GM12892 (cell line): ENCODE measurements around the gene DGCR8.

ENCODE experiments used
- POLR2A ChIP-seq: IDR thresholded peaks from 2 replicates; pipeline ENCODE4 v1.6.1; 2011; ENCODE audit warnings: low read depth, low read length, control low read depth
- TAF1 ChIP-seq: IDR thresholded peaks from 2 replicates; pipeline ENCODE4 v1.6.1; 2011; ENCODE audit warnings: low read depth, mild to moderate bottlenecking, control low read depth, low read length, borderline replicate concordance

GRCh38 chr22:20061481-20061861, 18.6 kb upstream of the DGCR8 start:
- TF ChIP-seq POLR2A, result no peak
- TF ChIP-seq TAF1, result no peak
